ENCODE data around the gene SSR1.

SSR1 gene

DNA sequence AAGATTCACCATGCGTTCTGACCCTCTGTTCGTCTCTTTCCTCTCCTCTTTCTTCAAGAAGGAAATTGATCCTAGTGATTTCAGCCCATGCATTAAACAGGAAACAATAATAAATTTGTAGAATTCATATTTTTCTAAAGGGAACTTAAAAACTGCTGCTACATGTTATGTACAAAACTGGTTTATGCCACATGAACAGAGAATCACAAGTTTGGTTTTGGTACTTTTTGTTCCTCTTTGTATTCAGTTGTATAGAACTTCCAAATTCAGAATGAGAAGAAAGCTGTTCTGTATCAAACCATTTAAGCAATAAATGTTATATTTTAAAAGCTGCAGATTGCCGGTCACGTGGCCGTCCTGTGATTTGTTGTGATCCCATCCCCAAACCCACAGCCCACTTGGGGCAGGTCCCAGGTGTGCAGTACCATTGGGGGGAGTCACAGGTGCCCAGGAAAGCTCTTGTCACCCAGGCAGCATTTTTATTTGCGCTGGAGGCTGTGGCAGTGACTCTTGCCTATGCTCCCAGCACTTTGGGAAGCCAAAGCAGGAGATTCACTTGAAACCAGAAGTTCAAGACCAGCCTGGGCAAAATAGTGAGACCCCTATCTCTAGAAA is 61.2 kb downstream of the SSR1 start:
- Histone ChIP-seq H3K9me3 (ENCODE audit: severe bottlenecking) (no peaks in the 10 kb centered on the region), H3K4me1 (ENCODE audit: insufficient read depth, poor library complexity, severe bottlenecking) (no peaks in the 10 kb centered on the region), H3K27ac (ENCODE audit: poor library complexity, severe bottlenecking) (no peak overlapping the region), H3K27me3 (ENCODE audit: insufficient read depth, poor library complexity, severe bottlenecking) (no peaks in the 10 kb centered on the region), H3K36me3 (ENCODE audit: low read depth) (peaks cover 49% of the 10 kb centered on the region), H3K4me3 (ENCODE audit: severe bottlenecking) (no peak overlapping the region)
- DNase-seq (ENCODE audit: low spot score) (no peak), ATAC-seq (ENCODE audit: low read depth) (no peak)
- TF ChIP-seq, protein P1, sequence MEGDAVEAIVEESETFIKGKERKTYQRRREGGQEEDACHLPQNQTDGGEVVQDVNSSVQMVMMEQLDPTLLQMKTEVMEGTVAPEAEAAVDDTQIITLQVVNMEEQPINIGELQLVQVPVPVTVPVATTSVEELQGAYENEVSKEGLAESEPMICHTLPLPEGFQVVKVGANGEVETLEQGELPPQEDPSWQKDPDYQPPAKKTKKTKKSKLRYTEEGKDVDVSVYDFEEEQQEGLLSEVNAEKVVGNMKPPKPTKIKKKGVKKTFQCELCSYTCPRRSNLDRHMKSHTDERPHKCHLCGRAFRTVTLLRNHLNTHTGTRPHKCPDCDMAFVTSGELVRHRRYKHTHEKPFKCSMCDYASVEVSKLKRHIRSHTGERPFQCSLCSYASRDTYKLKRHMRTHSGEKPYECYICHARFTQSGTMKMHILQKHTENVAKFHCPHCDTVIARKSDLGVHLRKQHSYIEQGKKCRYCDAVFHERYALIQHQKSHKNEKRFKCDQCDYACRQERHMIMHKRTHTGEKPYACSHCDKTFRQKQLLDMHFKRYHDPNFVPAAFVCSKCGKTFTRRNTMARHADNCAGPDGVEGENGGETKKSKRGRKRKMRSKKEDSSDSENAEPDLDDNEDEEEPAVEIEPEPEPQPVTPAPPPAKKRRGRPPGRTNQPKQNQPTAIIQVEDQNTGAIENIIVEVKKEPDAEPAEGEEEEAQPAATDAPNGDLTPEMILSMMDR (IDR thresholded peaks at IDR 0.05; ENCODE audit: poor library complexity, severe bottlenecking), result no peak

DNA sequence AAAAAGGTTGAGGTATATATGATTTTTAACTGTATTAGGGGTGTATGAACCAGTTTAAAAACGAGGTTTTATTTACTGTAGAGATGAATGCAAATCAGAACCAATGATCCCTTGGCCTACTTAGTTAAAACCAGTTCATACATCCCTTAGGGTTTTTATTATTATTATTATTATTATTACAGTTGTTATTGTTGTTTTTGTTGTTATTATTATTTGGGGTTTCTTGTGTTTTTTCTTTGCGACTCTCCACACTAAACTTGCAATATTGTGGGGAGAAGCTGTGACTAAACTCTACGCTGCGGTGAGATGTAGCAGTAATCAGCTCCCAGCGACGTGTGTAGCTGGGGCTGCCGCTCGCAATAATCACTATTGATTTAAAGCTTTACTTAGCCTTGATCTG is 62.2 kb downstream of the SSR1 start:
- H3K4me3 ChIP-seq (ENCODE audit: severe bottlenecking), result no peak overlapping the region
- H3K27me3 ChIP-seq (ENCODE audit: insufficient read depth, poor library complexity, severe bottlenecking), result no peaks in the 10 kb centered on the region
- H3K36me3 ChIP-seq (ENCODE audit: low read depth), result peaks cover 58% of the 10 kb centered on the region
- H3K4me1 ChIP-seq (ENCODE audit: insufficient read depth, poor library complexity, severe bottlenecking), result no peaks in the 10 kb centered on the region
- ATAC-seq (ENCODE audit: low read depth), result no peak
- no peak for DNase-seq (ENCODE audit: low spot score)
- TF ChIP-seq, protein P1 (IDR thresholded peaks at IDR 0.05; ENCODE audit: poor library complexity, severe bottlenecking), result no peak
- no peaks in the 10 kb centered on the region for H3K9me3 ChIP-seq (ENCODE audit: severe bottlenecking)
- H3K27ac ChIP-seq (ENCODE audit: poor library complexity, severe bottlenecking), result no peak overlapping the region

DNA sequence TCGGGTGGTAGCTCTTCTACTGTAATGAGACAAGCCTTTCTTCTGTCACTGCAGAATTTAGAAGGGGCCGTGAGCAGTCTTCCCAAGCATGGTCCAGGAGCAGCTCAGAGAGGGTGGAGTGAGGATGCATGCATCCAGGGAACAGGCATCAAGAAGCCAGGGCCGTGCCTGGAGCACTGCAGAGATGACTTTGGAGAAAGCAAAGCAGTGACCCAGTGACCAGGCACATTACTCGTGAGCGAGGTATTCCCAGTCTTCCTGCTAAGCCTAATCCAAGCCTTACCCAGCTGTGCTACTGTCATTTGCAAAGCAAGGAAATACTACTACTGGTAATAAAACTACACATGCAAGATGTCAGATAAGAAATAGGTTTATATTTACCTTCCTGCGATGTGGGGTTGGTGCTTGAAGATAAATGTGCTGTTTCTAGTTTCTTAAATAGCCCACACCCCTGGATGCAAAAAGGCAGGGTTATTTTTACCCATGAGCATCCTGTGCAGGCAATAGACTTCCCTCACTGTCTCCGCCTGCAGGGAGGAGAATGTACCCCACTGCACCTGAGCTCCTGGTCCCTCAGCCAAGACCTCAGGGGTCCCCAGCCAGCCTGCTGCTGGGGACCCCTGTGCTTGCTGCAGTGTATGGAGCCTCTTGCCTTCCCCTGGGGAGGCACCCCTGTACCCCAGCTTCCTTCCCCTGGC is 62.9 kb downstream of the SSR1 start:
- no peak overlapping the region for H3K4me3 ChIP-seq (ENCODE audit: severe bottlenecking)
- H3K27me3 ChIP-seq (ENCODE audit: insufficient read depth, poor library complexity, severe bottlenecking), result no peaks in the 10 kb centered on the region
- no peak overlapping the region for H3K27ac ChIP-seq (ENCODE audit: poor library complexity, severe bottlenecking)
- no peaks in the 10 kb centered on the region for H3K4me1 ChIP-seq (ENCODE audit: insufficient read depth, poor library complexity, severe bottlenecking)
- TF ChIP-seq, protein P1 (IDR thresholded peaks at IDR 0.05; ENCODE audit: poor library complexity, severe bottlenecking), result no peak
- no peaks in the 10 kb centered on the region for H3K9me3 ChIP-seq (ENCODE audit: severe bottlenecking)
- peaks cover 64% of the 10 kb centered on the region for H3K36me3 ChIP-seq (ENCODE audit: low read depth)
- no peak for DNase-seq (ENCODE audit: low spot score)
- no peak for ATAC-seq (ENCODE audit: low read depth)

DNA sequence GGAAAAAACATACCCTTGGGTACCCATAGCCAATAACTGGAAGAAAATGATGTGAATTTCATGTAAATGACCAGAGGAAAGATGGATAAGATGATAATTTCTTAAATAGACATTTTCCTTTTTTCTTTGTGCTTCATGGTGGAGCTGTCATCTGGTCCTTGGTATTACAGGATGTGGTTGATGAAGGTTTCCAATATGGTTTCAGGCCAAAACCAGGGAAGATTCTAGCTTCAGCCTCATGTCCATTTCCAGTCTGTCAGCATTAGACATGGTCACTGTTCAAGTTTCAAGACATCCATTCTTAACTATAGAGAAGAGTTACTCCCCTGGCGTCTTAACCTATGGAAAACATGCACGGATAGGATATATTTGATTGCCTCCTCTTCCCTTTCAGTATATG is 63.6 kb downstream of the SSR1 start:
- Histone ChIP-seq H3K36me3 (ENCODE audit: low read depth) (peaks cover 71% of the 10 kb centered on the region), H3K4me3 (ENCODE audit: severe bottlenecking) (no peak overlapping the region), H3K9me3 (ENCODE audit: severe bottlenecking) (no peaks in the 10 kb centered on the region), H3K4me1 (ENCODE audit: insufficient read depth, poor library complexity, severe bottlenecking) (no peaks in the 10 kb centered on the region), H3K27ac (ENCODE audit: poor library complexity, severe bottlenecking) (no peak overlapping the region), H3K27me3 (ENCODE audit: insufficient read depth, poor library complexity, severe bottlenecking) (no peaks in the 10 kb centered on the region)
- TF ChIP-seq, protein P1 (IDR thresholded peaks at IDR 0.05; ENCODE audit: poor library complexity, severe bottlenecking), result no peak
- no peak for DNase-seq (ENCODE audit: low spot score)
- ATAC-seq (ENCODE audit: low read depth), result no peak

DNA sequence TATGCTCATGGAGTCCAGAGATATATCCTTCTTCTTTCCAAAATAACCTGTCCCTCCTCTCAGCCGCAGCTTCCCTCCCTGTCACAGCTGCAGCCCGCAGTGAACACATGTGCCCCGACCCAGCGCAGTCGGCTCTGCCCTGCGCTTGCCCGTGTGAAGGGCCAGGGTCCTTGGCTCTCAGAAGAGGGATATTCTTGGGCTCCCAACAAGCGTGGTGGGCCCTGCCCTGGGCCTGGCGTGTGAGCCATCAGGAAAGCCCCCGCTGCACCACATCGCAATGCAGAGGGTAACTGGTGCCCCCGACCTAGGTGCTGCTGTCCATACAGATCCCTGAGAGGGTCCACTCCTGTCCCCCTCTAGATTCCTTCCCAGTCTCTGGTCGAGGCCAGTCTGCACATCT is 65.2 kb downstream of the SSR1 start:
- Histone ChIP-seq H3K36me3 (ENCODE audit: low read depth) (peaks cover 82% of the 10 kb centered on the region), H3K4me3 (ENCODE audit: severe bottlenecking) (no peak overlapping the region), H3K27me3 (ENCODE audit: insufficient read depth, poor library complexity, severe bottlenecking) (no peaks in the 10 kb centered on the region), H3K27ac (ENCODE audit: poor library complexity, severe bottlenecking) (no peak overlapping the region), H3K9me3 (ENCODE audit: severe bottlenecking) (no peaks in the 10 kb centered on the region), H3K4me1 (ENCODE audit: insufficient read depth, poor library complexity, severe bottlenecking) (peaks cover 4% of the 10 kb centered on the region)
- TF ChIP-seq, protein P1 (IDR thresholded peaks at IDR 0.05; ENCODE audit: poor library complexity, severe bottlenecking), result no peak
- DNase-seq (ENCODE audit: low spot score) (no peak), ATAC-seq (ENCODE audit: low read depth) (no peak)
